Ovary (tissue), 9 donors: ENCODE data around the gene ETNK1. TPM values are rescaled to one million over a fixed set of nuclear protein-coding genes. Genes with fewer than 3 reads are reported as not detected.

Experiments
- DNase-seq, 5 donors: peaks; one replicate each; pipeline ENCODE4 v3.0.0-alpha.2; 2019 to 2020
- H3K27ac ChIP-seq, 2 donors: fragments of 200-600 bp; one replicate each; pipeline versions ENCODE4 v1.5.1 to v1.8.0; 2019 to 2022
- H3K27me3 ChIP-seq: fragments of 200-600 bp; one replicate; pipeline ENCODE4 v1.8.0; 2022
- H3K36me3 ChIP-seq: fragments of 200-600 bp; sonication (generic); one replicate; pipeline ENCODE4 v1.5.1; 2019
- H3K4me1 ChIP-seq: one replicate; pipeline ENCODE4 v1.8.1; 2013; ENCODE audit warnings: mild to moderate bottlenecking, moderate library complexity; ENCODE audit not compliant: insufficient read depth
- H3K4me3 ChIP-seq: fragments of 200-600 bp; sonication (generic); one replicate; pipeline ENCODE4 v1.5.1; 2017
- H3K9me3 ChIP-seq, 2 donors: fragments of 200-600 bp in 1 of 2; sonication (generic) in 1 of 2; one replicate each; pipeline versions ENCODE4 v1.5.1 to v1.8.1; 2013 to 2019; ENCODE audit warnings: mild to moderate bottlenecking in 1 of 2, moderate library complexity in 1 of 2
- EP300 ChIP-seq: sonication (generic); formaldehyde crosslinking; IDR thresholded peaks from one replicate; pipeline ENCODE4 v1.6.1; 2017; ENCODE audit warnings: antibody characterized with exemption
- POLR2A ChIP-seq: fragments of 450-650 bp; IDR thresholded peaks from one replicate; pipeline ENCODE4 v1.6.1; 2017; ENCODE audit warnings: antibody characterized with exemption, mild to moderate bottlenecking, moderate library complexity
- WGBS, 3 donors: extraction: QIAGEN DNeasy Blood & Tissue Kit in 1 of 3; methylation state at CpG; one replicate each; pipeline versions ENCODE4 v1.1.5 to v1.1.7; 2013 to 2017; 5-methylcytosine and 5-hydroxymethylcytosine counted together
- intact Hi-C, 4 donors: fragments of 100-400 bp; cut with DNase I; formaldehyde crosslinking; loops; one replicate each; pipeline versions ENCODE4 v1.11.0 to v1.15.1; 2022 to 2023
- polyA plus RNA-seq, 2 donors: library from polyadenylated mRNA; stranded (reverse); fragments of 200-250 nt in 1 of 2; fragments of 350-450 nt in 1 of 2; fragmentation: Illumina TruSeq in 1 of 2; extraction: RNeasy Lipid Tissue Mini Kit (QIAGEN cat#74804) in 1 of 2; gene quantifications; one replicate each; pipeline ENCODE4 v1.2.3, GENCODE V29; 2013 to 2014
- total RNA-seq, 7 donors: library from RNA; depleted of rRNA in 2 of 7; stranded (reverse); fragments of >200 nt in 2 of 7; fragmentation: NEBNext Ultra II Directional in 3 of 7; extraction: Animal tissue kit (Norgen Biotek cat#: 25700) in 3 of 7; gene quantifications; one replicate each; pipeline versions ENCODE4 v1.1.0 to v1.2.4, GENCODE V29; 2016 to 2023
- TF ChIP-seq, protein P1 (sequence below), 3 donors: fragments of 450-650 bp in 2 of 3; fragments of 200-600 bp in 1 of 3; IDR thresholded peaks; one replicate each; pipeline versions ENCODE4 v1.5.1 to v1.8.0; 2016 to 2022; ENCODE audit warnings: antibody characterized with exemption in 3 of 3, mild to moderate bottlenecking in 1 of 3
- donor health status: DM: no; HTN: no; CAD: no; lungs with moderate emphysema.
- donor health status: DM: no; HTN: no; CAD: no.
- donor health status: Bipolar disorder and iron deficiency.
- donor health status: DM: yes; HTN: yes; CAD: no.
- donor health status: DM: no; HTN: no; CAD: no.
- donor health status: DM: yes; HTN: yes; CAD: no.

The ETNK1 gene
- total and polyA plus RNA-seq, 9 donors = 11.9 to 50.6 (median 41.4) TPM

DNA sequence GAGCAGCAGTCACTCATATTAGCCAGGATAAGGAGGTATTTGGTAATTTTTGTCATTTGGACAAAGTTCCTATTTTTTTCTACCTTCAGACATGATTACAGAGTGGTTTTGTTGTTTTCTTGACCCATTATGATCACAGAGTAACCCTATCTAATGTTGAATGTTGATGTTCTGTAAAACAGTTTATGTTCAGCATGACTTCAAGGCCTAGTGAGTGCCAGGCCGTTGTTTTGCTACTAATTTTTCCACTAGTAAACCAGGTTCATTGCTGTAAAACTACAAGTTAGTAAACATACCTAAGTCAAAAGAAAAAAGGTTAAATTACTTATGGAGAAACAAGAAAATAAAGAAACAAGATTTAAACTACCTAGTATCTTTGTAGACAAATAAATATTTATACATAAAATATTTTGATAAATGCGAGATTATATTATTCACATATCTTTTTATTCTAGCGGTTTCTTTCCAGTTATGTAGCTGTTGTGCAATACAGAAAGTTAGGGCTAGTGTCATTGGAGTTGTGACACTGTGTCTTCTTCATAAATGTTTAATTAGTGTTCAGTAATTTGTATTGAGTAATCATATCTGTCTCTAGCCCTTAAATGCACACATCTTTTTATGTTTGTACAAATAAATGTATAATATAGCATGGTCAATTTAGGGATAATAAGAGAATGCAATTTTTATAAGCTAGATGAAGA, 16.5 kb downstream of the ETNK1 start:
- no peak for DNase-seq
- Histone ChIP-seq H3K27ac (peak overlapping the region in 1 of 2 donors; percentile 49), H3K4me3 (no peak overlapping the region), H3K4me1 (peaks cover 6% of the 10 kb centered on the region), H3K36me3 (no peaks in the 10 kb centered on the region), H3K27me3 (no peaks in the 10 kb centered on the region), H3K9me3 (no peaks in the 10 kb centered on the region)
- WGBS, 3 donors = 24 to 49% (median 38%) methylated on average over 3 of the region's 3 CpGs
- TF ChIP-seq, protein P1, sequence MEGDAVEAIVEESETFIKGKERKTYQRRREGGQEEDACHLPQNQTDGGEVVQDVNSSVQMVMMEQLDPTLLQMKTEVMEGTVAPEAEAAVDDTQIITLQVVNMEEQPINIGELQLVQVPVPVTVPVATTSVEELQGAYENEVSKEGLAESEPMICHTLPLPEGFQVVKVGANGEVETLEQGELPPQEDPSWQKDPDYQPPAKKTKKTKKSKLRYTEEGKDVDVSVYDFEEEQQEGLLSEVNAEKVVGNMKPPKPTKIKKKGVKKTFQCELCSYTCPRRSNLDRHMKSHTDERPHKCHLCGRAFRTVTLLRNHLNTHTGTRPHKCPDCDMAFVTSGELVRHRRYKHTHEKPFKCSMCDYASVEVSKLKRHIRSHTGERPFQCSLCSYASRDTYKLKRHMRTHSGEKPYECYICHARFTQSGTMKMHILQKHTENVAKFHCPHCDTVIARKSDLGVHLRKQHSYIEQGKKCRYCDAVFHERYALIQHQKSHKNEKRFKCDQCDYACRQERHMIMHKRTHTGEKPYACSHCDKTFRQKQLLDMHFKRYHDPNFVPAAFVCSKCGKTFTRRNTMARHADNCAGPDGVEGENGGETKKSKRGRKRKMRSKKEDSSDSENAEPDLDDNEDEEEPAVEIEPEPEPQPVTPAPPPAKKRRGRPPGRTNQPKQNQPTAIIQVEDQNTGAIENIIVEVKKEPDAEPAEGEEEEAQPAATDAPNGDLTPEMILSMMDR (IDR thresholded peaks at IDR 0.05) = no peak
- TF ChIP-seq EP300 (no peak), POLR2A (no peak)
- intact Hi-C loops = no loop called here

DNA sequence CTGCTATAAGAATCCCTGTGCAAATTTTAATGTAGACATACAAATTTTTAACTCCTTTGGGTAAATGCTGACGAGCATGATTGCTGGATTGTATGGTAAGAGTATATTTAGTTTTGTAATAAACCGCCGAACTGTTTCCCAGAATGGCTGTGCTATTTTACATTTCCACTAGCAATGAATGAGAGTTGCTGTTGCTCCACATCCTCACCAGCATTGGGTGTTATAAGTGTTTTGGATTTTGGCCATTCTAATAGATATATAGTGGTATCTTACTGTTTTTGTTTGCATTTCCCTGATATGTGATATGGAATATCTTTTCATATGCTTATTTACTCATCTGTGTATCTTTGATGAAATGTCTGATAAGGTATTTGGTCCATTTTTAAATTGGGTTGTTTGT, 23.7 kb downstream of the ETNK1 start:
- Histone ChIP-seq H3K4me3 (no peak overlapping the region), H3K9me3 (no peaks in the 10 kb centered on the region), H3K4me1 (no peaks in the 10 kb centered on the region), H3K27ac (no peak overlapping the region), H3K36me3 (no peaks in the 10 kb centered on the region), H3K27me3 (no peaks in the 10 kb centered on the region)
- DNase-seq = no peak
- WGBS, 3 donors = 96 to 99% (median 96%) methylated on average over 3 of the region's 3 CpGs
- intact Hi-C loops = no loop called here
- TF ChIP-seq EP300 = no peak
- no peak for TF ChIP-seq POLR2A
- TF ChIP-seq, protein P1 (IDR thresholded peaks at IDR 0.05) = no peak

DNA sequence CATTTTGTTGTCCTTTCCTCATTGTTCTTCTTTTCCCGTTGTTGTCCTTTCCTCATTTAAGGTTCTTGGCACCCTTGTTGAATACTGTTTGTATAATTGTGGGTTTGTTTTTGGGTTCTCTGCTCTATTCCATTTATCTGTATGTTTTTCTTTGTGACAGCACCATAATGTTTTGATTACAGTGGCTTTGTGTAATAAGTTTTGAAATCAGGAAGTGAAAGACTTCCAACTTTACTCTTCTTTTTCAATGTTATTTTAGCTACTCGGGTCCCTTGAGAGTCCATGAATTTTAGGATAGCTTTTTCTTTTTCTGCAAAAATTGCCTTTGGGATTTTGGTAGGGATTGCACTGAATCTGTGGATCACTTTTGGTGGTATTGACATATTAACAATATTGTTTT, 28.1 kb downstream of the ETNK1 start:
- WGBS, 3 donors = 27 to 60% (median 30%) methylated on average over 2 of the region's 2 CpGs
- H3K27ac ChIP-seq = no peak overlapping the region
- intact Hi-C loops = no loop called here

DNA sequence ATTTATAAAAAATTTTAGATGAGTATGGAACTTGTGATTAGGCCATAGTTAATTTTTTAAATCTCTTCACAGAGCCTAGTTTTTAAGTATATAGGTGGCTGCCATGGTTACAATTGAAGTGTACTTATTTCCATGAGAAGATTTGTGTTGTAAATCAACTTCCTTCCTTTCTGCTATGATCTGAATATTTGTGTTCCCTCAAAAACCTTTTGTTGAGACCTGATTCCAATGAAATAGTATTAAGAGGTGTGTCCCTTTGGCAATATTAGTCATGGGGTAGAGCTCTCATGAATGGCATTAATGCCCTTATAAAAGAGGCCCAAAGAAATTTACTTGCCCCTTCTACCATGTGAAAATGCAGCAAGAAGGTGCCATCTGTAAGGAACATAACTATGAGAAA, 28.8 kb downstream of the ETNK1 start:
- no peak for TF ChIP-seq EP300
- TF ChIP-seq, protein P1 (IDR thresholded peaks at IDR 0.05) = no peak
- TF ChIP-seq POLR2A = no peak
- H3K27me3 ChIP-seq = no peaks in the 10 kb centered on the region
- H3K4me1 ChIP-seq = no peaks in the 10 kb centered on the region
- intact Hi-C loops = no loop called here
- no peaks in the 10 kb centered on the region for H3K9me3 ChIP-seq
- no peak overlapping the region for H3K27ac ChIP-seq
- no peaks in the 10 kb centered on the region for H3K36me3 ChIP-seq
- DNase-seq = no peak
- no peak overlapping the region for H3K4me3 ChIP-seq

More for the DNA sequence above, 28.1 kb downstream of the ETNK1 start:
- H3K27me3 ChIP-seq = no peaks in the 10 kb centered on the region
- no peak for DNase-seq
- H3K9me3 ChIP-seq = no peaks in the 10 kb centered on the region
- no peaks in the 10 kb centered on the region for H3K36me3 ChIP-seq
- TF ChIP-seq, protein P1 (IDR thresholded peaks at IDR 0.05) = no peak
- no peak for TF ChIP-seq POLR2A
- no peak for TF ChIP-seq EP300
- H3K4me3 ChIP-seq = no peak overlapping the region
- H3K4me1 ChIP-seq = no peaks in the 10 kb centered on the region
